K562 (cell line): ENCODE data around the gene EIF5A2. TPM values are rescaled to one million over a fixed set of nuclear protein-coding genes. Genes with fewer than 3 reads are reported as not detected.

Experiments
- ATF1 ChIP-seq, 2 experiments: fragments of 450-650 bp in 1 of 2; IDR thresholded peaks; 2 replicates each; pipeline ENCODE4 v1.6.1; 2016; ENCODE audit warnings: missing compliant biosample characterization in 1 of 2, missing genetic modification characterization in 1 of 2
- CBFA2T2 ChIP-seq: fragments of 450-650 bp; conservative IDR thresholded peaks from 2 replicates; pipeline ENCODE4 v1.6.1; 2017; ENCODE audit warnings: mild to moderate bottlenecking
- FOXA1 ChIP-seq: fragments of 450-650 bp; IDR thresholded peaks from 2 replicates; pipeline ENCODE4 v1.6.1; 2016; ENCODE audit warnings: mild to moderate bottlenecking, borderline replicate concordance
- GATAD2A ChIP-seq: fragments of 450-650 bp; IDR thresholded peaks from 2 replicates; pipeline ENCODE4 v1.6.1; 2017
- GTF2A2 ChIP-seq: IDR thresholded peaks from 2 replicates; pipeline ENCODE4 v1.6.1; 2016; ENCODE audit warnings: mild to moderate bottlenecking, missing genetic modification characterization, missing compliant biosample characterization
- HDAC8 ChIP-seq: fragments of 450-650 bp; IDR thresholded peaks from 2 replicates; pipeline ENCODE4 v1.6.1; 2016; ENCODE audit warnings: mild to moderate bottlenecking, missing genetic modification characterization, moderate library complexity, missing compliant biosample characterization
- HDGF ChIP-seq: fragments of 450-650 bp; IDR thresholded peaks from 2 replicates; pipeline ENCODE4 v1.6.1; 2016
- MBD2 ChIP-seq: sonication (generic); IDR thresholded peaks from 2 replicates; pipeline ENCODE4 v1.6.1; 2016; ENCODE audit warnings: low read depth, borderline replicate concordance
- MCM7 ChIP-seq, 2 experiments: fragments of 450-650 bp; IDR thresholded peaks; 2 replicates each; pipeline ENCODE4 v1.6.1; 2016 to 2018
- MTF1 ChIP-seq: fragments of 250-450 bp; sonication (Bioruptor Pico); IDR thresholded peaks from 2 replicates; pipeline ENCODE4 v1.9.0; 2021; ENCODE audit warnings: moderate library complexity, mild to moderate bottlenecking, inconsistent platforms, borderline replicate concordance
- RFX1 ChIP-seq: fragments of 450-650 bp; IDR thresholded peaks from 2 replicates; pipeline ENCODE4 v1.6.1; 2016; ENCODE audit warnings: mild to moderate bottlenecking, moderate library complexity
- RUNX1 ChIP-seq: sonication (generic); IDR thresholded peaks from 2 replicates; pipeline ENCODE4 v1.6.1; 2016; ENCODE audit warnings: antibody characterized with exemption, low read depth
- TAF15 ChIP-seq: fragments of 200-400 bp; formaldehyde crosslinking; IDR thresholded peaks from 2 replicates; pipeline ENCODE4 v1.6.1; 2017; ENCODE audit warnings: mild to moderate bottlenecking, low read depth, low read length, moderate library complexity
- TCFL5 ChIP-seq: fragments of 250-450 bp; sonication (Bioruptor Pico); conservative IDR thresholded peaks from 2 replicates; pipeline ENCODE4 v1.6.1; 2021; ENCODE audit warnings: mild to moderate bottlenecking, moderate library complexity, matching md5 sums
- TOE1 ChIP-seq, 2 experiments: fragments of 450-650 bp in 1 of 2; sonication (generic) in 1 of 2; formaldehyde crosslinking in 1 of 2; IDR thresholded peaks; 2 replicates each; pipeline versions ENCODE4 v1.7.1 to v1.8.0; 2016 to 2022; ENCODE audit warnings: borderline replicate concordance in 2 of 2, mild to moderate bottlenecking in 2 of 2, antibody characterized with exemption in 1 of 2, inconsistent platforms in 1 of 2, low read depth in 1 of 2, missing genetic modification reagents in 1 of 2, moderate library complexity in 1 of 2
- TRIM24 ChIP-seq, 2 experiments: fragments of 450-650 bp; IDR thresholded peaks; 2 replicates each; pipeline ENCODE4 v1.6.1; 2016
- YBX1 ChIP-seq: fragments of 450-650 bp; IDR thresholded peaks from 2 replicates; pipeline ENCODE4 v1.7.1; 2016; ENCODE audit warnings: mild to moderate bottlenecking
- ZBTB17 ChIP-seq: fragments of 450-650 bp; formaldehyde crosslinking; IDR thresholded peaks from 2 replicates; pipeline ENCODE4 v1.4.0; 2020; ENCODE audit warnings: mild to moderate bottlenecking
- ZBTB33 ChIP-seq: sonication (generic); formaldehyde crosslinking; IDR thresholded peaks from 2 replicates; pipeline ENCODE4 v1.8.1; 2023; ENCODE audit warnings: mild to moderate bottlenecking, missing genetic modification reagents
- ZBTB5 ChIP-seq: fragments of 450-650 bp; IDR thresholded peaks from 2 replicates; pipeline ENCODE4 v1.6.1; 2017; ENCODE audit warnings: antibody characterized with exemption
- ZFP36 ChIP-seq: fragments of 150-350 bp; IDR thresholded peaks from 2 replicates; pipeline ENCODE4 v1.6.1; 2018; ENCODE audit warnings: low read length, low read depth; ENCODE audit not compliant: partially characterized antibody
- ZNF197 ChIP-seq: fragments of 200-800 bp; sonication (Bioruptor generic); IDR thresholded peaks from 2 replicates; pipeline ENCODE4 v1.6.1; 2016; ENCODE audit warnings: low read depth, missing genetic modification characterization, missing compliant biosample characterization
- ZNF263 ChIP-seq: sonication (generic); formaldehyde crosslinking; IDR thresholded peaks from 2 replicates; pipeline ENCODE4 v1.8.0; 2022; ENCODE audit warnings: mild to moderate bottlenecking, missing genetic modification reagents, borderline replicate concordance
- ZNF280B ChIP-seq: fragments of 250-450 bp; sonication (Bioruptor Pico); IDR thresholded peaks from 2 replicates; pipeline ENCODE4 v1.5.1; 2021; ENCODE audit warnings: mild to moderate bottlenecking
- ZNF584 ChIP-seq: fragments of 200-800 bp; sonication (Bioruptor generic); IDR thresholded peaks from 2 replicates; pipeline ENCODE4 v1.6.1; 2016; ENCODE audit warnings: low read depth, mild to moderate bottlenecking, missing genetic modification characterization, missing compliant biosample characterization
- ZNF707 ChIP-seq: fragments of 250-450 bp; sonication (Bioruptor Pico); conservative IDR thresholded peaks from 2 replicates; pipeline ENCODE4 v1.8.0; 2022; ENCODE audit warnings: inconsistent platforms, mild to moderate bottlenecking, moderate library complexity
- polyA plus RNA-seq, 8 experiments: library from polyadenylated mRNA; depleted of rRNA in 4 of 8; stranded (reverse) in 5 of 8; unstranded in 3 of 8; fragments of >200 nt; fragmentation: Nextera tagmentation in 2 of 8; fragmentation: Illumina TruSeq in 1 of 8; extraction: Ambion mirVana in 2 of 8; extraction: Trizol in 1 of 8; gene quantifications; 2 replicates each; pipeline versions ENCODE4 v1.2.1 to v1.2.3, GENCODE V29; 2011 to 2014; ENCODE audit warnings: inconsistent platforms in 1 of 8, missing spikeins in 1 of 8
- total RNA-seq, 7 experiments: library from RNA; depleted of rRNA in 6 of 7; stranded (reverse); fragments of >200 nt in 6 of 7; fragmentation: Illumina TruSeq in 2 of 7; extraction: Trizol in 2 of 7; gene quantifications; 2 replicates each; pipeline versions ENCODE4 v1.2.1 to v1.2.3, GENCODE V29; 2011 to 2021; ENCODE audit warnings: low replicate concordance in 1 of 7

The EIF5A2 gene
- total and polyA plus RNA-seq, 9 of the 15 experiments (the other 6 are each of a cell fraction or from before 2014, with no cell fraction given) = 3.9 to 18.3 (median 15.9) TPM

GRCh38 chr3:170839518-170840100 lies 68.8 kb downstream of the EIF5A2 start (continued):
- TF ChIP-seq ZBTB17 (CRISPR knock-in tag) = no peak
- no peak for TF ChIP-seq ZBTB5
- no peak for TF ChIP-seq ZNF280B (CRISPR knock-in tag)
- no peak for TF ChIP-seq GTF2A2 (tag)
- no peak for TF ChIP-seq MTF1
- TF ChIP-seq ZBTB33 = no peak
- TF ChIP-seq MCM7 (IDR thresholded peaks at IDR 0.05) = no peak
- TF ChIP-seq HDAC8 (tag) = 0 out of 2 replicates have a peak, but pooled peaks have one; percentile 52
- TF ChIP-seq FOXA1 = no peak
- TF ChIP-seq ZNF197 = no peak
- TF ChIP-seq ZFP36 = no peak
- TF ChIP-seq RFX1 = peak; percentile 64
- no peak for TF ChIP-seq TOE1 (IDR thresholded peaks at IDR 0.05; ENCODE audit: borderline replicate concordance)
- TF ChIP-seq TOE1 (CRISPR knock-in tag; IDR thresholded peaks at IDR 0.05; ENCODE audit: borderline replicate concordance, low read depth) = no peak
- no peak for TF ChIP-seq TAF15
- TF ChIP-seq TRIM24 (IDR thresholded peaks at IDR 0.05) = peak in 1 of 2 experiments; percentile 12; a peak in 2 of 4 replicates
- TF ChIP-seq HDGF = no peak
- TF ChIP-seq ZNF584 = peak; percentile 93
- no peak for TF ChIP-seq YBX1
- no peak for TF ChIP-seq TCFL5
- no peak for TF ChIP-seq ATF1 (CRISPR knock-in tag; IDR thresholded peaks at IDR 0.05)
- no peak for TF ChIP-seq ATF1 (tag; IDR thresholded peaks at IDR 0.05)
- no peak for TF ChIP-seq MBD2
- no peak for TF ChIP-seq RUNX1
- TF ChIP-seq CBFA2T2 = no peak
- no peak for TF ChIP-seq GATAD2A
- TF ChIP-seq ZNF707 (CRISPR knock-in tag) = no peak
- no peak for TF ChIP-seq ZNF263 (CRISPR knock-in tag)
